H4 (cell line): ENCODE measurements around the gene MTMR12. TPM values are rescaled to one million over a fixed set of nuclear protein-coding genes. Genes with fewer than 3 reads are reported as not detected.
A peak's percentile ranks its signal among the peaks of the same experiment; 100 is the strongest.
"Not testable (repeated sequence)": the region's sequence is repeated elsewhere in the genome, so short reads cannot be mapped to it uniquely, and the experiment has no call there.

Experiments used
- DNase-seq: peaks from one replicate; pipeline ENCODE4 v3.0.0-alpha.2; 2015; ENCODE audit warnings: low spot score
- total RNA-seq: library from RNA; depleted of rRNA; stranded (reverse); fragments of >200 nt; shearing (Covaris generic); gene quantifications from 2 replicates; pipeline ENCODE4 v1.2.3, GENCODE V29; 2014

The MTMR12 gene
- total RNA-seq, 1 experiment from 2014 or later = 11.3 TPM

DNA sequence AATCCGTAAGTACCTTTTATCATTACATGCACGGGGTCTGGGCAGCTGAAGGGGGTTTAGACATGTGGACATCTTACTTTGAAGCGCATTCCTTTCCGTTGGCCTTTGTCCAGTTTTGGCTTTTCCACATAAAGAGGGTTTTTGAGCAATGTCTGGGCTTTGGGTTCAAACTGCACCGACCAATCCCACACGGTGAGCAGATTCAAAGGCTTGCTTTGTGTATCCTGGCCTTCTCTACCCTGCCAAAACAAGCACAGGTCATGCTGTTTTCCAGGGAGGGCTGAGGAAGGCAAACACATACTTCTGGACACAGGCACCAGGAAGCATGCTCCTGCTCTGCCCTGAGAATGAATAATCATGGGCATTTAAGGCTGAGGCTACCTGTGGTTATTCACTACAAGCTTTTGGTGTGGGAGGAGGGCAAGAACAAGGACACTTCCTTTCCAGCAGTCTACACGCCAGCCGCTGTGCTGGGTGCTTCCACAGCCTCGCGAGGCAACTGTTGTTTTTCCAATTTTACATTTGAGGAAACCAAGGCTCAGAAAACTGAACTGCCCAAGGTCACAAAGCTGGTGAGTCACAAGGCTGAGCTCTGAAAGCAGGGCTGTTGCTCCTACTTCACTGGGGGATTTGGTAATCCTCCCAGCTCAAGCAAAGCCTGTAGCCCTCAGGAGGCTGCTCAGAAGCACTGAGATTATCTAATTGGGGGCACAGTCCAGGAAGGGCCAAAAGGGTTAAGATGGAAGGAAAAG is 78.9 kb downstream of the MTMR12 start:
- DNase-seq = no peak

DNA sequence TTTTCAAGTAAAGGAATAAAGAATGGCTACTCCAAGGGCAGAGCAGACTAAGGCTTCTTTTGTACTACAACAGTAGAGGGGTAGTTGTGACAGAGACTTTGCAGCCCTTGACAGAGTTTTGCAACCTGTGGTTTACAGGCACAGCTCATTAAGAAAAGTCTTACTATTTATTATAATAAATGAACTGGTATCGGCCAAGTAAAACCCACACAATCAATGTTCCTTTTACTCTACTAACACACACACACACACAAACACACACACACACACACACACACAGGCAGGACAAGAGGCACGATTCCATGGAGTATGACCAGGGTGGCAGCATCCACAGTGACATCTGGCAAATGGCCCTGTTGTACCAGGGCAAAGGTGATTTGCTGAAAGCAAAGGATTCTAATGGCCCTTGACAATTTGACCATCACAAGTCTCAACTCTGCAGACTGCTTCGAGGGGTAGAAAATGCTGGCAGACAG is 79.5 kb downstream of the MTMR12 start:
- DNase-seq = no peak

DNA sequence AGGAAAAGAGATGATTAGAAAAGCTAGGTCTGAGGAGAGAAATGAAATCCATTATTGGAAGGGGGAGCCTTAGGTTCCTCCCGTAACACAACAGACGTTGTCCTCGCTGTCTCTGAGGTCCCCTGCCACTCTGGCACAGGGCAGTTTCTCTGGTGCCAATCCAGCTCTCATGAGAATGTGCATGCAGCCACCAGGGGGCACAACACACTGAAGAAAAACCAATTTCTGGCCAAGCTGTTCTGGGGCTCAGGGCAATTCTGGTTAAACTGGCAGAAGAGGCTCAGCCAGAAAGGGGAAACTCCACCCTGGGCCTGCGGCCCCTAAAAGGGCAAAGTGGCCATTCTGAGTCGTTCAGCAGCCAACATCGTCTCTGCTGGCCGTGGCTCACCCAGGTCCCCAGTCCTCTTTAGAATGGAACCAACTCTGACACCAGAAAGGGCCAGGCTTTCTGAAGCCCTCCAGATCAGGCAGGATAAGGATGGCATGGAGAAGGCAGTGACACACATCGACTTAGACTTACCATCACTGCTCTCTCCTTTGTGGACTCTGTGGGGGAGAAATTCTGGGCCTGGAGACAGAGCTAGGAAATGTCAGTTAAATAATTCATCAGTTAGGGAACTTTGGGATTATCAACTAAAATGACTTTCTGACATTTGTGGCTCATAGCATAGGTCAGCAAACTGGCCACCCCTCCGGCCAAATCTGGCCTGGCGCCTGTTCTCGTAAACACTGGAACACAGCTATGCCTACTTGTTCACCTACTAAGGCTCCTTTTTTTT is 80.1 kb downstream of the MTMR12 start:
- peak; percentile 57 for DNase-seq

DNA sequence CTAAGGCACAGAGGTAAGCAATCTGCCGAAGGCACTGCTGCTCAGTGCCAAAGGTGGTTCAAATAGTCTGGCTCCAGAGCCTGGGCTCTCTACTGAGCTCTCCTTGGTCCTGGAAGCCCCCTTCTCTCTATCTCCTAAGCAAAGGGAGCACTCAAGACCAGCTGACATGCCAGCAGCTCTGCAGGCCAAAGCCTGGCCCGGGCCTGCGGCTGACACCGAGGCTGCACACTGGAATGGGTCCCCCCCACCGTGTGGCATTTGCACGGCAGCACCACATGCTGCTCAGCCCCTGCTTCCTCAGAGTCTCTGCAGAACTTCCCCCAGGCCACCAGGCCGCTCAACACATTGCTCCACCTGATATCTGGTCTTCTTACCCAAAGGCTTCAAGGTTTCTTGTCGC is 80.8 kb downstream of the MTMR12 start:
- DNase-seq = no peak

DNA sequence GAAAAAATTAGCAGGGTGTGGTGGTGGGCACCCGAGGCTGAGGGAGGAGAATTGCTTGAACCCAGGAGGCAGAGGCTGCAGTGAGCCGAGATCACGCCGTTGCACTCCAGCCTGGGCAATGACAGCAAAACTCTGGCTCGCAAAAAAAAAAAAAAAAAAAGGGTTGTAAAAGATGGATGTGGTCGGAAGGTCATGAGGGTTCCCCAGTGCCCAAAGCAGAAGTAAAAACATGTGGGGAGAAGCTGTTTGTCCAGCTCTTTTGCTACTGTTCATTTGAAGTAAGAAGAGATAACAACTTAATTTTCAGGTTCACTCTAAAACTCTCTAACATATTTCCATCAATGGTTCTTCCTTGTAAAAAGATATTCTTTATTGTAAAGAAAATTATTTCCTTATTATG is 81.5 kb downstream of the MTMR12 start:
- DNase-seq = no peak

DNA sequence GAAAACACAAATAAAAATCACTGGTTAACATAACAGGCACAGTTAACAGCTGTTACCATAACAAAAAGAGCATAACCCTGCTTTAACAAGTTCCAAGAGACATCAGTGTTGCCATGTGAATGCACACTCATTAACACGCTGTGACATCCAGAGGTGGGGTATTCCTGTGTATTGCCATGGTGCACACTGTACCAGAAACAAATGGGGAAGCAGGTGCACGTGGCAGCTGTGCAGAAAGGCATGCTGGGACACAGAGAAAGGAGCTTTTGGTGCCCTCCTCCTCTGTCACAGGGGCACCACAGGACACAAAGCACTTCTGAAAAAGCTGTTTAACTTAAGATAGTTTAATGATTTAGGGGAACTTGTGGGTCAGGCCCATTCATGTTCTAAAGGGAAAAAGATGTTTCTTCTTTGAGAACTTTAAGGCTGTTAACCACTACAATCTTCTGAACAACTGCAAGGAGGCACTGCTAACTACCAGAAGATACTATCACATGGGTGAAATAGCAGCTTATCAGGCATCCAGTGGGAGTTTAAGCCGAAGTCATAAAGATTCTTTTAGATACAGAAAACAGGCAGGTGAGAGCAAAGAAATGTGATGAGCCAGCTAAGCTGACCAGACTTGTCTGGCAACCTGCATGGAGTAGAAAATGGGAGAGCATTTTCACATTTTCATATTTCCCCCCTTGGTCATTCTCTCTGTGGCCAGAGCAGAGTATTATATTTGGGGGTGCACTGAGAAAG is 82.2 kb downstream of the MTMR12 start:
- DNase-seq = no peak

DNA sequence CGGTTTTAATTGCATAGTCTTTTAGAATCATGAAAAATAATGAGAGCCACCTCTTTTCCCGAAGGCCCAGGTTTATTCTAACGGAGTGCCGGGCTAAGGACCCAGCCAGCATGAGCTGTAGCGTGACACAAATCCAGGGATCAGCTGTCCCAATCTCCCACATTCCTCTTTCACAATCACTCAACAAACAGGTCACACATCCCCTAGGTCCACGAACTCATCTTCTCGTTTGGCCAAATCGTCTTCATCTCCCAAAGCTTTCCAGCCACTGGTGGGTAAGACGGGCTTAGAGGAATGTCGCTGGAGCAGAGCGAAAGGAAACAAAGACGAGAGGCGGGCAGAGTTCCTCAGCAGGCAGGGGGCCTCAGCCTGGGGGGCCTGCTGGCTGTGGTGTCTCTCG is 83.2 kb downstream of the MTMR12 start:
- DNase-seq = no peak

DNA sequence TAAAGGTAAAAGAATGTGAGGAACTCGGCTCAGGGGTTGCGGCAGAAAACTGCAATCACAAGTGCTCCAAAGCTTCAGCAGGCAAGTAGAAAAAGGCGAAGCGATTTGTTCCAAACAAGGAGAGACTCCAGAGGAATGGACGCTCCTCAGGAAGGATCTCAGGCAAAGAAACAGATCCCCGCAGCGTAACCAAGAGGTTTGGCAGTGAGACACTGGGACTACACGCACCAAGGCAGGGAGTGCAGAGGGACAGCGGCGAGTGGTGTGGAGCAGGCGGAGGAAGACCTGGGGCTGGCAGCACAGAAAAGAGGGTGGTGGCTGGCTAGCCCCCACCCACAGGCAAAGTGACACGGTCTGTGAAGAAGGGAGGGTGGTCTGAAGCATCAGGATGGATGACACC is 83.9 kb downstream of the MTMR12 start:
- no peak for DNase-seq

DNA sequence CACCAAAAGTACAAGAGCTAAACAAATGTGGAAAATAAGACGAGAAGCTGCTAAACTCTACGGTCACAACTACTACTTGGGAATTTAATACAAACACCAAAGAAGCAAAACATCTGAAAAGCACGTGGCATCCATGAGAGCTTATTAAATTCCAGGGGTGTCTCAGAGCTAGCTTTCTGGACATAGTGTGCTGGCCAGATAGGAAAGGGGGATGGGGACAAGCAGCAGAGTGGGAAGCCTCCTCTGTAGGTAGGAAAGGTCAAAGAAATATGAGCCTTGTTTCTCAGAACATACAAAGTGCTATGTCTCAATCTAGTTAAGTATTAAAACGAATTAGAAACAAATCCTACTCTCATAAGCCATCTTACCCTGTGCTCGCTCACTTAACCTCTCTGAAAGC is 87.3 kb downstream of the MTMR12 start:
- no peak for DNase-seq

DNA sequence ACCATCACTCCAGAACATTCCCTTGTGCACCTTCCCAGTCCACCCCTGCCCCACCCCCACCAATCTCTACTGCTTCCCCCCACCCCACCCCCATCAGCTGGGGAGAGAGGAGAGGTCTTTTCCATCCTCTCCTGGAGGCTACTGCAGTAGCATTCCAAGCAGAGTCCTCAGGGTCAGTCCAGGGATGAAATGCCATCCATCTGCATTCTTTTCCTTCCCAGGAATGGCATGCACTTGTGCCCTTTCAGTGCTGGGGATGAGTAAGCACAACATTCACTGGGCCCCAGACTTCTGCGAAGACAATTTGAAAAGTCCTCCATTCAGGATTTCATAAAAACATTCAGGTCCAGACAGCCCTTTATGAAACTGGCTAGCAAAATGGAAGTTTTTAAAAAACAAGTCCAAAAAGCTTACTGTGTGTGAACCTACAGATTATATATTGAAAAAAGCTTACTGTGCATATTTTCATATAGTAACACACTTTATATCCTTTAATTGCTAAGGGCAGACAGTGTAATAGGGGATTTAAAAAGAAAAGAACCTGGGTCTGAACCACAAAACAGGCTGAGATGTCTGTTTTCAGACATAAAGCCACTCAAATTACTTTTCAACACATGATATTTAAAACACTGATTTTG is 88.6 kb downstream of the MTMR12 start:
- DNase-seq = peak; percentile 30

DNA sequence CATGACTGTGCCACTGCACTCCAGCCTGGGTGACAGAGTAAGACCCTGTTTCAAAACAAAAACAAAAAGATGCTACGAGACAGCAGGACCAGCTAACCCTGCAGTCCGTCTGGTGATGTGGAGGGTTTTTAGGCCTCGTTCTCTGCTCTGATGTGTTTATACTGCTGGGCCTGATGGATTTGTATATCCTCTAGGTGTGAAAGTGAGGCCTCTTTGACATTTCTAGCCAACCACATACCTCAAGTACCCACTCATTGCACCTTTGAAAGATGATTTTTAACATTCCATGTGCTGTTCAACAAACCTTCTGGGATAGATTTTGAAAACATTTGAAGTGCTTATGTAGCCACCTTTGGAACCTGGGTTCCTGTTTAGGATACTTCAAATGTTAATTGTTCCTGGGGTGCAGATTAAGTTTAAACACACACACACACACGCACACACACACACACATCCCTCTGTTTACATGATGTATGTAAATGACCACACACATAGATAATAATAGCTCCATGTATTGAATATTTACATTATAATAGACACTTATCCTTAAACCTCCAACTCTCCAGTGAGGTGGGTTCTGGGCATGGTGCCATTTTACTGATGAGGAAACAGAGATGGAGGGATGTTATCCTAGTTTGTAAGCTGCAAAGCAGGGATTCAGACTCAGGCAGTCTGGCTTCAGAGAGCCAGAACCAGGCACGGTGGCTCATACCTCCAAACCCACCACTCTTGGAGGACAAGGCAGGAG is 89.8 kb downstream of the MTMR12 start:
- no peak for DNase-seq

DNA sequence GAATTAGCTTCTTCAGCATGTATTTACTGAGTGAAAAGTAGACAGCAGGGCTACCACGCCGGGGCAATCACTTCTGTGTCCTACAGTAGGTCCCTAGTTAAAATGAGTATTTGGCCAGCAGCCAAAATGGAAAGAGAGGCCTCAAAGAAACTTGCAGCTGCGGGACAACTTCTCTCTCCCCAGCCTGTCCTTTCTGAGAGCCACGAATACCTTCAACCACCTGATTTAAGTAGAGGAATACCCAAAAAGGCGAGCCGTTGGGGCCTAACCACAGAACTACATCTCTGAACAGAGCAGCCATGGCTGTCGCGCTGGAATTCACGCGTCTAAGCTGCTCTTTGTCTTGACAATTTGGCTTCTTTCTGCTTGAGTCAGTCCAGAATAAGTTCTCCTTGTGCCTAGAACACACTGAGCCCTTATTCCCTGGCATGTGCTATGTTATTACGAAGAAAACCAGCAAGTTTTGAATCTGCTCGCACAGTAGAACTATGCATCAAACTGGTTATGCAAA is 94.8 kb downstream of the MTMR12 start:
- no peak for DNase-seq

DNA sequence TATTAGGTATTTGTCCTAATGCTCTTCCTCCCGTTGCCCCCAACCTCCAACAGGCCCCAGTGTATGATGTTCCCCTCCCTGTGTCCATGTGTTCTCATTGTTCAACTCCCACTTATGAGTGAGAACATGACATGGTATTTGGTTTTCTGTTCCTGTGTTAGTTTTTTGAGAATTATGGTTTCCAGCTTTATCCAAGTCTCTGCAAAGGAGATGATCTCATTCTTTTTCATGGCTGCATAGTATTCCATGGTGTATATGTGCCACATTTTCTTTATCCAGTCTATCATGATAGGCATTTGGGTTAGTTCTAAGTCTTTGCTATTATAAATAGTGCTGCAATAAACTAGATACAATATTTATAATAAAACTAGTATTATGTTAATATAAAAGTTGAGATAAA is 98.4 kb downstream of the MTMR12 start:
- not testable (repeated sequence) for DNase-seq

DNA sequence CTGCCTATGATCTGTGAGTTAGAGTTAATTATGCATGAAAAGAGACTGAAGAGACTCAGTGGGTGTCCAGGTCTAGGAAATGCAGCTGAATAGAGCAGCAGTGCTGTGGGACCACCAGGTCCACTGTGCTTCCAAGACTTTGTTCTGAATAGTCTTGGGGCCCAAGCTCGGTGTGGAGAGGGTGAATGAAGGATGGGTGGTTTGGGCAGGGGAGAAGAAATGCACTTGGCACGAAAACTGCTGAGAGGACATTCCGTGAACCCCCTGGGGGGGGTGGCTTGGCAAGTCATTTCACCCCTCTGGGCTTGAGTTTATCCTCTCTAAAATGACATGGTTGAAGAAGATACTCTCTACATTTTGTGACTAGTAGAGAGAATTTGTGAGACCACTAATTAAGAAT is 102.6 kb downstream of the MTMR12 start:
- no peak for DNase-seq

DNA sequence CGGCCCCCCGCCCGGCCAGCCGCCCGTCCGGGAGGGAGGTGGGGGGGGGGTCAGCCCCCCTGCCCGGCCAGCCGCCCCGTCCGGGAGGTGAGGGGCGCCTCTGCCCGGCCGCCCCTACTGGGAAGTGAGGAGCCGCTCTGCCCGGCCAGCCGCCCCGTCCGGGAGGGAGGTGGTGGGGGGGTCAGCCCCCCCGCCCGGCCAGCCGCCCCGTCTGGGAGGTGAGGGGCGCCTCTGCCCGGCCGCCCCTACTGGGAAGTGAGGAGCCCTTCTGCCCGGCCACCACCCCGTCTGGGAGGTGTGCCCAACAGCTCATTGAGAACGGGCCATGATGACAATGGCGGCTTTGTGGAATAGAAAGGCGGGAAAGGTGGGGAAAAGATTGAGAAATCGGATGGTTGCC is 103.9 kb downstream of the MTMR12 start:
- not testable (repeated sequence) for DNase-seq

DNA sequence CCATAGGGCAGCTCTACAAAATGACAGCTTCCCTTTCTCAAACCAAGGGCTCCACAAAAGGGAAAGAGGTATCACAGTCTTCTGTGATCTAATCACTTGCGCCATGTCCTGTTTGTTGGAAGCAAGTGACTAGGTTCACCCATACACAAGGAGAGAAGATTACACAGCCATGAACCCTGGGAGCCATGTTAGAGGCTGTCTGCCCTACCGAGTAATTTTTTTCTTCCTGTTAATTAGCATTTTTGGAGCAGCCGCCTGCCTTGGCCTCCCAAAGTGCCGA is 105.4 kb downstream of the MTMR12 start:
- no peak for DNase-seq

DNA sequence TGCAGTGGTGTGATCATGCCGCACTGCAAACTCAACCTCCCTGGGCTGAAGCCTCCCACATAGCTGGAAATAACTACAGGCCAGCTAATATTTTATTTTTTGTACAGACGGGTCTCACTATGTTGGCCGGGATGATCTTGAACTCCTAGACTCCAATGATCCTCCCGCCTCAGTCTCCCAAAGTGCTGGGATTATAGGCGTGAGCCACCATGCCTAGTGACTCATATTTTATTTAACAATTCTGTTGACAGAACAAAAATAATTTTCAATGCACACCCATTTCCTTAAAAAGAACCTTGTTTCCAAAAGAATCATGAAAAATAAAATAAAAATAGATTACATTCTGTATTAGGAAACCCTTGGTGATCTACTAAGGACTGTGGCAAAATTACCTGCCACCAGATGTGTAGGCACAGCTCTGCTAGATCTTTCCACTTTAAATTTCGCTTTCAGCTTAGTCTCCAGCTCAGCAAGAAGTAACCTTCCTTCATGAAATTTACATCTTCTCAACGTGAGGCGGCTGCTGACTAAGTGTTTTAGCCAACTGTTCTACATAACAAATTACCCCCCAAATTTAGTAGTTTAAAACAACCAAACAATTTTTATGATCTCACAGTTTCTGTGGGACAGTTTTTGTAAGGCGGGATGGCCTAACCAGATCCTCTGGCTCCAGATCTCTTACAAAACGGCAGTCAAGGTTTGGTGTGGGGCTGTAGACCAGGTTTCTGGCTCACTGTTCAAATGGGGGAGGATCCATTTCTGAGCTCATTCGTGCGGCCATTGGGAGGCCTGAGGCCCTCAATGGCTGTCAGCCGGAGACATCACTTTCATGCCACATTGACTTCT is 106.0 kb downstream of the MTMR12 start:
- DNase-seq = no peak

DNA sequence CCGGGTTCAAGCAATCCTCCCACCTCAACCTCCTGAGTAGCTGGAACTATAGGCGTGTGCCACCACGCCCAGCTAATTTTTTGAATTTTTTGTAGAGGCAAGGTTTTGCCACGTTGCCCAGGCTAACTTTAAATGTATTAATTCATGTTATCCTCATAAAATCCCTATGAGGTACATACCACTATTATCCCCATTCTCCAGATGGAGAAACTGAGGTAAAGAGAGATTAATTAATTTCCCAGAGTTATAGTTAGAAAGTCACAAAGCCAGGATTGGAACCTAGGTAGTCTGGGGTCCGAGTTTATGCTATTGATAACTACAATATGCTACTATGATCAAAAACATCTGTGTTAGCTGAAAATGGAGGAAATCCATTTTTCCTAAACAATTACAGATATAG is 106.7 kb downstream of the MTMR12 start:
- no peak for DNase-seq

DNA sequence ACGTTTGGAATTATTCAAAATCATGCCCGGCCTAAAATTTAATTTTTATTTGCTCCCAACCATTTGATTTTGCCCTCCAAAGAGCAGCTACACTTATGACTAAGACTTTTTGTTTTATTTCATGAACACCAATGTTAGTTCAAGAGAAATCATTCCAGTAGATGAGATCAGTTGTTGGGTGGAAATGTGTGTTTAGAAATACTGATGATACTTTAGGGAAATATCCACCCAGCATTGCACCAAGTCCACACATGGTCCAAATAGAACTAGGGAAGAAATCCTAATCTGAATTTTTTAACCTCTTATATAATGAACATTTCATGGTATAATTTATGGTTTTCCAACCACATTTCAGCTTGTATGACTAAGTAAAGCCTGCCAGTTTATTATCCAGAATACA is 110.3 kb downstream of the MTMR12 start:
- DNase-seq = no peak

DNA sequence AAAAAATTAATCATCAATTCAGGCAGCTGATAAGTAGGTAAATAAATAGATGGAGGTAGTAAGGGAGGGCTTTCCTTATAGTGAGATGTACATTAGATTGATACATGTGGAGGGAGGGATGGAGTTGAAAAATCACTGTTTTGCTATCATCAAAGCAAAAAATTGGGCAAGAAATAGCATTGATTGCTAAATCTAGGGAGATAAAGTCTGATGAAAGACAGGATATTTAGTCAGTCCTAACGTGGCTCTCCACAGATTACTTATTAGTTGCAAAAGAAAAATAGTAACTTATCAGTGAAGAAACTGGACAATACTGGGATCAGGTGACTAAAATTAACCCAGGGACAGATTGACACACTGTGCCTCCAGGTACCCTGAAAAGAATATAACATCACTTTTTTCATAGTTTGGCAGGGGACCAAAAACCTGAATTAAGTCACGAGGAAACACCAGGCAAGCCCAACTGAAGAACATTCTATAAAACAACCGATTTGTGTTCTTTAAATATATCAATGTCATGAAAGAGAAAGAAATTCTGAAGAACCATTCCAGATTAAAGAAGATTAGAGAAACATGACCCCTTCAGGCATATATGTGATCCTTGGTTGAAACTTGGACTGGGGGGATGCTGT is 111.5 kb downstream of the MTMR12 start:
- DNase-seq = no peak
